ENCODE measurements around the gene BAZ2A. TPM values are rescaled to one million over a fixed set of nuclear protein-coding genes. Genes with fewer than 3 reads are reported as not detected.

Gene BAZ2A
- total RNA-seq, 1 experiment from 2014 or later, result 22.2 TPM

- DNase-seq (ENCODE audit: low spot score), result peak; percentile 84
These were observed 5.9 kb upstream of the BAZ2A start for GRCh38 chr12:56635806-56636674.

- peak; percentile 89 for DNase-seq (ENCODE audit: low spot score)
These were observed 5.0 kb upstream of the BAZ2A start for GRCh38 chr12:56634837-56635791.

GRCh38 chr12:56634242-56634836 lies 4.2 kb upstream of the BAZ2A start:
- DNase-seq (ENCODE audit: low spot score), result no peak

GRCh38 chr12:56633468-56634241 lies 3.5 kb upstream of the BAZ2A start:
- DNase-seq (ENCODE audit: low spot score), result no peak

- DNase-seq (ENCODE audit: low spot score), result no peak
These were observed 2.8 kb upstream of the BAZ2A start for GRCh38 chr12:56632701-56633467.

- peak; percentile 22 for DNase-seq (ENCODE audit: low spot score)
These were observed 1.9 kb upstream of the BAZ2A start for GRCh38 chr12:56631790-56632700.

GRCh38 chr12:56629459-56630179 lies 507 bp downstream of the BAZ2A start:
- no peak for DNase-seq (ENCODE audit: low spot score)

GRCh38 chr12:56628671-56629458 lies 1.3 kb downstream of the BAZ2A start:
- peak; percentile 58 for DNase-seq (ENCODE audit: low spot score)

GRCh38 chr12:56626701-56627100 lies 3.4 kb downstream of the BAZ2A start:
- DNase-seq (ENCODE audit: low spot score), result no peak

GRCh38 chr12:56622535-56622934 lies 7.6 kb downstream of the BAZ2A start:
- DNase-seq (ENCODE audit: low spot score), result no peak

- DNase-seq (ENCODE audit: low spot score), result no peak
These were observed 13.2 kb downstream of the BAZ2A start for GRCh38 chr12:56616925-56617324.

GRCh38 chr12:56616244-56616643 lies 13.9 kb downstream of the BAZ2A start:
- no peak for DNase-seq (ENCODE audit: low spot score)

GRCh38 chr12:56614627-56615026 lies 15.5 kb downstream of the BAZ2A start:
- DNase-seq (ENCODE audit: low spot score), result no peak

GRCh38 chr12:56604355-56604754 lies 25.8 kb downstream of the BAZ2A start:
- DNase-seq (ENCODE audit: low spot score), result no peak

GRCh38 chr12:56602239-56602638 lies 27.9 kb downstream of the BAZ2A start:
- DNase-seq (ENCODE audit: low spot score), result no peak

- no peak for DNase-seq (ENCODE audit: low spot score)
These were observed 28.6 kb downstream of the BAZ2A start for GRCh38 chr12:56601503-56601902.

GRCh38 chr12:56600753-56601152 lies 29.4 kb downstream of the BAZ2A start:
- DNase-seq (ENCODE audit: low spot score), result no peak

- DNase-seq (ENCODE audit: low spot score), result no peak
These were observed 30.3 kb downstream of the BAZ2A start for GRCh38 chr12:56599797-56600196.
